Stomach (tissue), 9 donors: ENCODE results near the gene OLFML2A. TPM values are rescaled to one million over a fixed set of nuclear protein-coding genes. Genes with fewer than 3 reads are reported as not detected.

Source experiments
- DNase-seq, 2 donors: peaks; one replicate each; pipeline versions ENCODE4 v3.0.0 to v3.0.0-alpha.2; 2013 to 2019
- H3K27ac ChIP-seq, 5 donors: fragments of 200-600 bp in 4 of 5; sonication (generic) in 4 of 5; one replicate each; pipeline ENCODE4 v1.5.1; 2013 to 2019; ENCODE audit warnings: mild to moderate bottlenecking in 1 of 5, moderate library complexity in 1 of 5
- H3K27me3 ChIP-seq, 3 donors: fragments of 200-600 bp; sonication (generic); one replicate each; pipeline ENCODE4 v1.5.1; 2017 to 2019; ENCODE audit warnings: mixed run types in 1 of 3
- H3K36me3 ChIP-seq, 4 donors: fragments of 200-600 bp; sonication (generic); 1 replicate in 3 of 4; 2 replicates in 1 of 4; pipeline ENCODE4 v1.5.1; 2016 to 2019
- H3K4me1 ChIP-seq, 4 donors: fragments of 200-600 bp; sonication (generic); one replicate each; pipeline ENCODE4 v1.5.1; 2016 to 2019
- H3K4me3 ChIP-seq, 4 donors: fragments of 200-600 bp; sonication (generic) in 3 of 4; one replicate each; pipeline ENCODE4 v1.5.1; 2016 to 2019; ENCODE audit warnings: mild to moderate bottlenecking in 1 of 4
- H3K9me3 ChIP-seq, 4 donors: fragments of 200-600 bp; sonication (generic); one replicate each; pipeline ENCODE4 v1.5.1; 2016 to 2019
- EP300 ChIP-seq: sonication (generic); formaldehyde crosslinking; IDR thresholded peaks from one replicate; pipeline ENCODE4 v1.6.1; 2017; ENCODE audit warnings: antibody characterized with exemption
- POLR2A ChIP-seq, 4 donors: fragments of 450-650 bp; IDR thresholded peaks; one replicate each; pipeline ENCODE4 v1.6.1; 2016; ENCODE audit warnings: antibody characterized with exemption in 4 of 4, control low read depth in 2 of 4, mild to moderate bottlenecking in 1 of 4, moderate library complexity in 1 of 4
- POLR2AphosphoS5 ChIP-seq, 3 donors: sonication (generic); formaldehyde crosslinking; IDR thresholded peaks; one replicate each; pipeline ENCODE4 v1.6.1; 2016; ENCODE audit warnings: antibody characterized with exemption in 3 of 3
- WGBS, 5 donors: extraction: QIAGEN DNeasy Blood & Tissue Kit in 3 of 5; methylation state at CpG; one replicate each; pipeline versions ENCODE4 v1.1.5 to v1.1.7; 2013 to 2018; 5-methylcytosine and 5-hydroxymethylcytosine counted together
- intact Hi-C: fragments of 100-400 bp; cut with DNase I; formaldehyde crosslinking; loops from one replicate; pipeline ENCODE4 v1.15.1; 2023; ENCODE audit warnings: low total_unique reads
- polyA plus RNA-seq, 3 donors: library from polyadenylated mRNA; stranded (reverse); fragments of 200-250 nt; gene quantifications; one replicate each; pipeline ENCODE4 v1.2.3, GENCODE V29; 2013
- total RNA-seq, 5 donors: library from RNA; depleted of rRNA; stranded (reverse); fragments of >200 nt; gene quantifications; one replicate each; pipeline versions ENCODE4 v1.1.0 to v1.2.3, GENCODE V29; 2014 to 2016
- TF ChIP-seq, protein P1 (sequence below), 7 experiments: fragments of 450-650 bp in 4 of 7; fragments of 200-600 bp in 3 of 7; sonication (generic) in 3 of 7; IDR thresholded peaks; one replicate each; pipeline ENCODE4 v1.5.1; 2016 to 2019; ENCODE audit warnings: antibody characterized with exemption in 7 of 7, control low read depth in 2 of 7, mild to moderate bottlenecking in 1 of 7
- donor health status: healthy with polysubstance abuse.
- donor health status: Bipolar disorder and iron deficiency.
- donor health status: healthy.

OLFML2A gene
- total and polyA plus RNA-seq, 8 donors = 0.56 to 91.2 (median 3.5) TPM

DNA sequence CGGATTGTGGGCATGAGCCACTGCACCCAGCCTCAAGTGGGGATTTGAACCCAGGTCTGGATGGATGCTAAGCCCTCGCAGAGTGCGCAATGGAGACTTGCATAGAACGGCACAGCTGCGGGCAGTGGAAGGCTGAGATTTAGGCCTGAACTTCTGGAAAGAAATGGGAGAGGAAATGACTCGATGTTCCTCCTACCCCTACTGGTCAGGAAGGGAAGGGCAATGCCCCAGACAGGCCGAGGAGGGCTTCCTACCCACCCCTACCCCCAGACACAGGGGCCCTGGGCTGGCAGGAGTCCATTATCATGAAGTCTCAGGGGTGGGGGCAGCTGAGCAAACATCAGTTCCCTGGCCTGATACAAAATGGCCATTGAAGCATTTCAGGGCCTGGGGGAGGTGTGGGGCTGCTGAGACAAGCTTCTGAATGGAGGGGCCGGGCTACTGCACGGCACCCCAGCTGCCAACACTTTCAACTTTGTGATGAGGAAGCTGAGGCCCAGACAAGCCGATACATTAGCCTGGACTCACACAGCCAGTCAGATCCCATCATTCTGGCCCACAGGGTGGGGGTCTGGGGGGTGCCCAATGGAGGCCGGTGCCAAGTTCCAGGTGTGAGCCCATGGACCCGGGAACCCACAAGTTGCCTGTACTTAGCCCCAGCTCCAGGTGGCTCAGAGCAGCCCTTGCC, 62.8 kb downstream of the OLFML2A start:
- no peaks in the 10 kb centered on the region for H3K9me3 ChIP-seq
- H3K36me3 ChIP-seq = no peaks in the 10 kb centered on the region
- no peak overlapping the region for H3K27ac ChIP-seq
- intact Hi-C loops = no loop called here
- H3K4me1 ChIP-seq = peaks cover 8 to 20% (median 14%) of the 10 kb centered on the region in 4 donors
- peaks cover 0 to 15% (median 0%) of the 10 kb centered on the region in 3 donors for H3K27me3 ChIP-seq
- TF ChIP-seq POLR2A (IDR thresholded peaks at IDR 0.05) = no peak
- TF ChIP-seq, protein P1, sequence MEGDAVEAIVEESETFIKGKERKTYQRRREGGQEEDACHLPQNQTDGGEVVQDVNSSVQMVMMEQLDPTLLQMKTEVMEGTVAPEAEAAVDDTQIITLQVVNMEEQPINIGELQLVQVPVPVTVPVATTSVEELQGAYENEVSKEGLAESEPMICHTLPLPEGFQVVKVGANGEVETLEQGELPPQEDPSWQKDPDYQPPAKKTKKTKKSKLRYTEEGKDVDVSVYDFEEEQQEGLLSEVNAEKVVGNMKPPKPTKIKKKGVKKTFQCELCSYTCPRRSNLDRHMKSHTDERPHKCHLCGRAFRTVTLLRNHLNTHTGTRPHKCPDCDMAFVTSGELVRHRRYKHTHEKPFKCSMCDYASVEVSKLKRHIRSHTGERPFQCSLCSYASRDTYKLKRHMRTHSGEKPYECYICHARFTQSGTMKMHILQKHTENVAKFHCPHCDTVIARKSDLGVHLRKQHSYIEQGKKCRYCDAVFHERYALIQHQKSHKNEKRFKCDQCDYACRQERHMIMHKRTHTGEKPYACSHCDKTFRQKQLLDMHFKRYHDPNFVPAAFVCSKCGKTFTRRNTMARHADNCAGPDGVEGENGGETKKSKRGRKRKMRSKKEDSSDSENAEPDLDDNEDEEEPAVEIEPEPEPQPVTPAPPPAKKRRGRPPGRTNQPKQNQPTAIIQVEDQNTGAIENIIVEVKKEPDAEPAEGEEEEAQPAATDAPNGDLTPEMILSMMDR (IDR thresholded peaks at IDR 0.05) = peak in 4 of 7 experiments; percentile 14 to 47 (median 22)
- H3K4me3 ChIP-seq = no peak overlapping the region
- WGBS, 5 donors = 57 to 63% (median 61%) methylated on average over 10 to 12 of the region's 12 CpGs
- DNase-seq = peak in 1 of 2 donors; percentile 78

DNA sequence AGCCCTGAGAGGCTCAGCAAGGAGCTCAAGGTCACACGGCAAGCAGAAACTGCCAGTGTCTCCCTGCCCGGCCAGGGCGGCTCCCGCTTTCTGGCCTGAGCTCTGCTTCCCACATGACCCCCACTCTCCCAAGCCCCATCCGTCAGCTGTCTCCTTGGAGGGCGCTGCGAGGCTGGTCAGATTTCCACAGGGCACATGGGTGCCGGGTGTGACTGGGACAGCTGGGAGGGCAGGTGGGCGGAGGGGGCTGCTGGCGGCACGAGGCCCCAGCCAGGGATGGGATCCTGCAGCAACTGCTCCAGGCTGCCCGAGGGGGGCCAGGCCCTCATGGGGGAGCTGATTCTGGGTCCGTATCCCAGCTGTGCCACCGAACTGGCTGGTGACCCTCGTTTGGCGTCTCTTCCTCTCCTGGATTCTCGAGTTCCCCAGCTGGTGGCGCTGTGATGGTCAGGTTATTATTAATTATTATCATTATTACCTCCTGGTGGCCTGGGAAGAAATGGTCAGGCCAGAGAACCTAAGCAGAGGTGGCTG, 63.4 kb downstream of the OLFML2A start:
- TF ChIP-seq, protein P1 (IDR thresholded peaks at IDR 0.05) = no peak
- TF ChIP-seq POLR2A (IDR thresholded peaks at IDR 0.05) = no peak
- no peak for TF ChIP-seq POLR2AphosphoS5 (IDR thresholded peaks at IDR 0.05)
- TF ChIP-seq EP300 = no peak
- peaks cover 0 to 15% (median 0%) of the 10 kb centered on the region in 3 donors for H3K27me3 ChIP-seq
- H3K27ac ChIP-seq = no peak overlapping the region
- WGBS, 5 donors = 63 to 71% (median 66%) methylated on average over 15 to 18 of the region's 18 CpGs
- no peaks in the 10 kb centered on the region for H3K9me3 ChIP-seq
- no peaks in the 10 kb centered on the region for H3K36me3 ChIP-seq
- intact Hi-C loops = no loop called here
- H3K4me3 ChIP-seq = no peak overlapping the region
- H3K4me1 ChIP-seq = peaks cover 2 to 14% (median 7%) of the 10 kb centered on the region in 4 donors
- DNase-seq = peak in 1 of 2 donors; percentile 59

DNA sequence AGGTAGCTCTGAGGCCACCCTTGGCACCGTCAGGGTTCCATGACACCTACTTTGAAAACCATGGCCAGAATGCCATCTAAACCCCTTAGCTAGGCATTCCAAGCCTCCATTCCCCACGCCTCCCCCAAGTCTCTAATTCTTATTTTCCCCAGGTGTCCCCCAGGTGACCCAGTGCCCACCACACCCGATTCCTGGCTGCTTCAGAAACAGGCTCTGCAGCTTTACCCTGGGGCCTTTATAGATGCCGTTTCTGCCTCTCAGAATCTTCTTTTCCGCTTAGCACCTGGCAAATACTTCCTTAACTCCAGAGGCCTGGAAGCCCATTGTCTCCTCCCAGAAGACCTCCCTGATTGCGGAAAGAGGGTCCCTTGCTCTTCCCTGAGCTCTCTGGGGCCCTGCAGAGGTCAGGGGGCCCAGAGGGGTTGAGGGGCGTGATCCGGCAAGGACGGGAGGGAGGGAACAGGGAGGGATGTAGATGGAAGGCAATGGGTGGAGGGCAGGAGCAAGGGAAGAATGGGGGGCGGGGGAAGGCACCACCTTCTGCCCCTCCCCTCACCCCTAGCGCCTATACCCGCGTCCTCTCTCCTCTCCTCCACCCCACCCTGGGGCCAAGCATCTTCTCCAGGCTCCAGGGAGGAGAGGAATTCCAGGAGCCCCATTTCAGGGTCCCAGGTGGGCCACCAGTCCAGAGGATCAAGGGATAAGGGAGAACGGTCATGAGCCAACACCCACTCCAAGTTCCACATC, 64.3 kb downstream of the OLFML2A start:
- Histone ChIP-seq H3K4me1 (peaks cover 0 to 8% (median 3%) of the 10 kb centered on the region in 4 donors), H3K36me3 (no peaks in the 10 kb centered on the region), H3K27me3 (peaks cover 0 to 15% (median 0%) of the 10 kb centered on the region in 3 donors), H3K27ac (no peak overlapping the region), H3K4me3 (no peak overlapping the region), H3K9me3 (no peaks in the 10 kb centered on the region)
- WGBS, 5 donors = 62 to 83% (median 72%) methylated on average over 10 to 14 of the region's 14 CpGs
- DNase-seq = peak in 1 of 2 donors; percentile 84
- TF ChIP-seq, protein P1 (IDR thresholded peaks at IDR 0.05) = no peak
- TF ChIP-seq POLR2AphosphoS5 (IDR thresholded peaks at IDR 0.05) (no peak), EP300 (no peak), POLR2A (IDR thresholded peaks at IDR 0.05) (no peak)
- intact Hi-C loops = no loop called here

DNA sequence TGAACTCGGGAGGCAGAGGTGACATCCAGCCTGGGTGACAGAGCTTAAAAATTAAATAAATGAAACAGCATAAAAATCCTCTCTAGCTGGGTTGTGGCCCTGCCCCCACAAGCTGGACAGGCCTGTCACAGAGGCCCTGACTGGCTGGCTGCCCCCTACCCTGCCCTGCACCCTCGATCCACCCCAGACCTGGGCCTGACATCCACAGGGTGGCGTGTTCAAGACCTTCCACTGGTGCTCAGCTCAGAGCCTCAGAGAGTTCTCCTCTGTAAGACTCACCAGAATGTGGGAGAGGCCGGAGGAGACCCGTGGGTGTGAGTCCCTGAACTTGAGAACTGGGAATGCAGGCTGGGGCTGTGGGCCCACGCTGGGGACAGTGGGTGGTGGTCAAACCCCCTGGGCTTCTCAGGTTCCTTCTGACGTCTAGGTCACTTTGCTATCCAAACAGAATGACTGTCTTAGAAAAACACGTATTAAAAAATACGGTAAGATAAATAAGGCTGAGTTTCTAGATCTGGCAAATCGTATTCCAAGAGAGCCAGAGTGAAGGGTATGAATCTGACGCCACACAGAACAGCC, 66.6 kb downstream of the OLFML2A start:
- WGBS, 5 donors = 73 to 84% (median 79%) methylated on average over 11 of the region's 11 CpGs
- no peaks in the 10 kb centered on the region for H3K9me3 ChIP-seq
- H3K36me3 ChIP-seq = no peaks in the 10 kb centered on the region
- intact Hi-C loops = no loop called here
- H3K4me1 ChIP-seq = peaks cover 0 to 8% (median 3%) of the 10 kb centered on the region in 4 donors
- H3K27me3 ChIP-seq = peaks cover 0 to 16% (median 0%) of the 10 kb centered on the region in 3 donors
- H3K27ac ChIP-seq = no peak overlapping the region
- TF ChIP-seq, protein P1 (IDR thresholded peaks at IDR 0.05) = no peak
- TF ChIP-seq EP300 (no peak), POLR2A (IDR thresholded peaks at IDR 0.05) (no peak), POLR2AphosphoS5 (IDR thresholded peaks at IDR 0.05) (no peak)
- H3K4me3 ChIP-seq = no peak overlapping the region
- no peak for DNase-seq
